HepG2 (cell line): ENCODE measurements around the gene WFDC12. TPM values are rescaled to one million over a fixed set of nuclear protein-coding genes. Genes with fewer than 3 reads are reported as not detected.

Experiments used
- MEIS2 ChIP-seq: sonication (generic); formaldehyde crosslinking; IDR thresholded peaks from 2 replicates; pipeline ENCODE4 v1.9.0; 2021; ENCODE audit warnings: mild to moderate bottlenecking, missing genetic modification reagents
- REXO4 ChIP-seq: sonication (generic); formaldehyde crosslinking; IDR thresholded peaks from 2 replicates; pipeline ENCODE4 v1.8.0; 2022; ENCODE audit warnings: missing genetic modification reagents, mild to moderate bottlenecking, borderline replicate concordance
- SCMH1 ChIP-seq: sonication (generic); formaldehyde crosslinking; IDR thresholded peaks from 2 replicates; pipeline ENCODE4 v1.9.0; 2021; ENCODE audit warnings: missing genetic modification reagents, mild to moderate bottlenecking, borderline replicate concordance
- ZNF850 ChIP-seq: sonication (generic); formaldehyde crosslinking; conservative IDR thresholded peaks from 2 replicates; pipeline ENCODE4 v1.9.0; 2021; ENCODE audit warnings: mild to moderate bottlenecking, missing genetic modification reagents
- polyA plus RNA-seq, 8 experiments: library from polyadenylated mRNA; depleted of rRNA in 3 of 8; stranded (reverse) in 7 of 8; unstranded in 1 of 8; fragments of >200 nt; fragmentation: Illumina TruSeq in 4 of 8; extraction: Trizol in 4 of 8; gene quantifications; 2 replicates each; pipeline versions ENCODE4 v1.2.1 to v1.2.3, GENCODE V29; 2011 to 2016; ENCODE audit warnings: low read depth in 4 of 8, missing spikeins in 1 of 8, mixed read lengths in 1 of 8; ENCODE audit not compliant: insufficient read depth in 1 of 8
- total RNA-seq, 5 experiments: library from RNA; depleted of rRNA; stranded (reverse); fragments of >200 nt; fragmentation: Illumina TruSeq; extraction: Trizol; gene quantifications; 2 replicates each; pipeline ENCODE4 v1.2.3, GENCODE V29; 2016; ENCODE audit warnings: low read depth in 1 of 5
- TF ChIP-seq, protein P1 (sequence below): sonication (generic); formaldehyde crosslinking; IDR thresholded peaks from 2 replicates; pipeline ENCODE4 v1.4.0; 2020; ENCODE audit warnings: mild to moderate bottlenecking, missing genetic modification reagents
- TF ChIP-seq, protein P2 (sequence below): sonication (generic); formaldehyde crosslinking; conservative IDR thresholded peaks from 2 replicates; pipeline ENCODE4 v1.4.0; 2020; ENCODE audit warnings: mild to moderate bottlenecking, missing genetic modification reagents, moderate library complexity
- TF ChIP-seq, protein P3 (sequence below): sonication (generic); formaldehyde crosslinking; IDR thresholded peaks from 2 replicates; pipeline ENCODE4 v1.5.1; 2020; ENCODE audit warnings: missing genetic modification reagents, mild to moderate bottlenecking, borderline replicate concordance
- TF ChIP-seq, protein P4 (sequence below): sonication (generic); formaldehyde crosslinking; IDR thresholded peaks from 2 replicates; pipeline ENCODE4 v1.4.0; 2020; ENCODE audit warnings: missing genetic modification reagents

WFDC12 gene
- total and polyA plus RNA-seq, 2 of the 13 experiments (the other 11 are each of a cell fraction or from before 2014, with no cell fraction given) = not detected

DNA sequence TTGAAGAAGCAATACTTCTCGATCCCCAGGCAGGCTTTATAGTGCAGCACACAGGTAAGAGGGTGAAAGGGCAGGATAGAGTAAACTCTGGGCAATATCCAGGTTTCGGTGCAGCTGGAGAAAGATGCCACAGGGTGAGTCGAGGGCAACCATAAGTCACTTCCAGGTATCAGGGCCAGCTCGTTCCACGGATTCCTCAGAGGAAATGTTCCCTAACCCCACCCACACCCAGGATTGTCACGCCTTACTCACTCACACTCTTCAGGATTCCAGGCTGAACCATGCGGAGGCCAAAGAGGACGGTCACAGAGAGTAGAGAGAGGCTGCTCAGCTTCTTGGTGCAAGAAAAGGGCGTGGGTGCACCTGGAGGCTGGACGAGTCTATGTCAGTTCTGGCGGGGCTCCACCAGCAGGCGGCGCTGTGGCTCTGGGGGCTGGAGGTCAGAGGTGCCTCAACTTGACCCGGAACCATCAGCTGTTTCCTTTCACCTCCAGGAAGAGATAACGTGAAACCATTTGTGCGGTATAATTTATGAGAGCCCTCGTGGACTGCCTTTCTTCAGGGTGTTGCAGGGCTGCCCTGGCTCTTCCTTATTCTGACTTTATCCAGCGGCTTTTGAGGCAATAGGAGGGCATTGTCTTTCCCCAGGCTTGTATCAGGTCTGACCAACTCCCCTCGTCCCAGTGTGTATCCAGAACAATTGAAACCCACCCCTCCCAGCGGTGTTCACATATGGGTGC lies 14.5 kb upstream of the WFDC12 start (continued):
- TF ChIP-seq, protein P1, sequence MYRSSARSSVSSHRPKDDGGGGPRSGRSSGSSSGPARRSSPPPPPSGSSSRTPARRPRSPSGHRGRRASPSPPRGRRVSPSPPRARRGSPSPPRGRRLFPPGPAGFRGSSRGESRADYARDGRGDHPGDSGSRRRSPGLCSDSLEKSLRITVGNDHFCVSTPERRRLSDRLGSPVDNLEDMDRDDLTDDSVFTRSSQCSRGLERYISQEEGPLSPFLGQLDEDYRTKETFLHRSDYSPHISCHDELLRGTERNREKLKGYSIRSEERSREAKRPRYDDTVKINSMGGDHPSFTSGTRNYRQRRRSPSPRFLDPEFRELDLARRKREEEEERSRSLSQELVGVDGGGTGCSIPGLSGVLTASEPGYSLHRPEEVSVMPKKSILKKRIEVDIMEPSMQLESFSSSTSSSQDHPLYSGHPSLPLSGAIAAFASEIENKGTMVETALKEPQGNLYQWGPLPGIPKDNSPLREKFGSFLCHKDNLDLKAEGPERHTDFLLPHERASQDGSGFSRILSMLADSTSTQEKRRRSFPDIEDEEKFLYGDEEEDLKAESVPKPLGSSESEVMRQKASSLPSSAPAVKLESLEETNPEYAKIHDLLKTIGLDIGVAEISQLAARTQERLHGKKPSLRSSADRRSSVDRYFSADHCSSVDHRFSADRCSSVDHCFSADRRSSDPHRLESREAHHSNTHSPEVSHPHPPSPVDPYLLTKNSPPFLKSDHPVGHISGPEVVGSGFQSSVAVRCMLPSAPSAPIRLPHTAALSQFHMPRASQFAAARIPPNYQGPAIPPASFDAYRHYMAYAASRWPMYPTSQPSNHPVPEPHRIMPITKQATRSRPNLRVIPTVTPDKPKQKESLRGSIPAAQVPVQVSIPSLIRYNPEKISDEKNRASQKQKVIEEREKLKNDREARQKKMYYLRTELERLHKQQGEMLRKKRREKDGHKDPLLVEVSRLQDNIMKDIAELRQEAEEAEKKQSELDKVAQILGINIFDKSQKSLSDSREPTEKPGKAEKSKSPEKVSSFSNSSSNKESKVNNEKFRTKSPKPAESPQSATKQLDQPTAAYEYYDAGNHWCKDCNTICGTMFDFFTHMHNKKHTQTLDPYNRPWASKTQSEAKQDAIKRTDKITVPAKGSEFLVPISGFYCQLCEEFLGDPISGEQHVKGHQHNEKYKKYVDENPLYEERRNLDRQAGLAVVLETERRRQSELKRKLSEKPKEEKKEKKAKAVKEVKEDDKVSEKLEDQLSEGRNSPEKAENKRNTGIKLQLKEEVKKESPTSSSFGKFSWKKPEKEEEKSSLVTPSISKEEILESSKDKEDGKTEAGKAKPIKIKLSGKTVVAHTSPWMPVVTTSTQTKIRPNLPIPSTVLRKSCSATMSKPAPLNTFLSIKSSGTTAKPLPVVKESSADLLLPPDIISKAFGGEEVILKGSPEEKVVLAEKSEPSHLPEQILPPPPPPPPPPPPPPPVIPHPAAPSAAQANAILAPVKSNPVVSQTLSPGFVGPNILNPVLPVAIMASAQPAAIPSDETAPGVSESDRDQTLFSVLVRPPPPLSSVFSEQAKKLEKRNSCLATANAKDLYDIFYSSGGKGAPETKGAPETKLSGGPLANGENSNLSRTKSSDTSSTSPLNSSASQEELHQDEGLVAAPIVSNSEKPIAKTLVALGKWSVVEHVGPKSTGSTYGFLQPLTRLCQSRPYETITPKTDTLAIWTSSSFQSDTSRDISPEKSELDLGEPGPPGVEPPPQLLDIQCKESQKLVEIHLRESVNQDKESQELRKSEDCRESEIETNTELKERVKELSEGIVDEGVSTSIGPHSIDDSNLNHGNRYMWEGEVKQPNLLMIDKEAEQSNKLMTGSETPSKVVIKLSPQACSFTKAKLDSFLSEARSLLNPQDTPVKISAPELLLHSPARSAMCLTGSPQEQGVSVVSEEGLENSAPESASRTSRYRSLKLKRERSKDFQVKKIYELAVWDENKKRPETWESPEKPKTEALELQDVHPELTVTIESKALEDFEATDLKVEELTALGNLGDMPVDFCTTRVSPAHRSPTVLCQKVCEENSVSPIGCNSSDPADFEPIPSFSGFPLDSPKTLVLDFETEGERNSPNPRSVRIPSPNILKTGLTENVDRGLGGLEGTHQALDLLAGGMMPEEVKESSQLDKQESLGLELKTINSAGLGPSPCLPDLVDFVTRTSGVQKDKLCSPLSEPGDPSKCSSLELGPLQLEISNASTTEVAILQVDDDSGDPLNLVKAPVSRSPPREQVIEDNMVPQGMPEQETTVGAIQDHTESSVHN (CRISPR knock-in tag) = no peak
- TF ChIP-seq, protein P2, sequence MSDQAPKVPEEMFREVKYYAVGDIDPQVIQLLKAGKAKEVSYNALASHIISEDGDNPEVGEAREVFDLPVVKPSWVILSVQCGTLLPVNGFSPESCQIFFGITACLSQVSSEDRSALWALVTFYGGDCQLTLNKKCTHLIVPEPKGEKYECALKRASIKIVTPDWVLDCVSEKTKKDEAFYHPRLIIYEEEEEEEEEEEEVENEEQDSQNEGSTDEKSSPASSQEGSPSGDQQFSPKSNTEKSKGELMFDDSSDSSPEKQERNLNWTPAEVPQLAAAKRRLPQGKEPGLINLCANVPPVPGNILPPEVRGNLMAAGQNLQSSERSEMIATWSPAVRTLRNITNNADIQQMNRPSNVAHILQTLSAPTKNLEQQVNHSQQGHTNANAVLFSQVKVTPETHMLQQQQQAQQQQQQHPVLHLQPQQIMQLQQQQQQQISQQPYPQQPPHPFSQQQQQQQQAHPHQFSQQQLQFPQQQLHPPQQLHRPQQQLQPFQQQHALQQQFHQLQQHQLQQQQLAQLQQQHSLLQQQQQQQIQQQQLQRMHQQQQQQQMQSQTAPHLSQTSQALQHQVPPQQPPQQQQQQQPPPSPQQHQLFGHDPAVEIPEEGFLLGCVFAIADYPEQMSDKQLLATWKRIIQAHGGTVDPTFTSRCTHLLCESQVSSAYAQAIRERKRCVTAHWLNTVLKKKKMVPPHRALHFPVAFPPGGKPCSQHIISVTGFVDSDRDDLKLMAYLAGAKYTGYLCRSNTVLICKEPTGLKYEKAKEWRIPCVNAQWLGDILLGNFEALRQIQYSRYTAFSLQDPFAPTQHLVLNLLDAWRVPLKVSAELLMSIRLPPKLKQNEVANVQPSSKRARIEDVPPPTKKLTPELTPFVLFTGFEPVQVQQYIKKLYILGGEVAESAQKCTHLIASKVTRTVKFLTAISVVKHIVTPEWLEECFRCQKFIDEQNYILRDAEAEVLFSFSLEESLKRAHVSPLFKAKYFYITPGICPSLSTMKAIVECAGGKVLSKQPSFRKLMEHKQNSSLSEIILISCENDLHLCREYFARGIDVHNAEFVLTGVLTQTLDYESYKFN (CRISPR knock-in tag) = no peak
- no peak for TF ChIP-seq MEIS2 (CRISPR knock-in tag)
- TF ChIP-seq ZNF850 (CRISPR knock-in tag) = no peak
- TF ChIP-seq REXO4 (CRISPR knock-in tag) = no peak
- TF ChIP-seq, protein P3, sequence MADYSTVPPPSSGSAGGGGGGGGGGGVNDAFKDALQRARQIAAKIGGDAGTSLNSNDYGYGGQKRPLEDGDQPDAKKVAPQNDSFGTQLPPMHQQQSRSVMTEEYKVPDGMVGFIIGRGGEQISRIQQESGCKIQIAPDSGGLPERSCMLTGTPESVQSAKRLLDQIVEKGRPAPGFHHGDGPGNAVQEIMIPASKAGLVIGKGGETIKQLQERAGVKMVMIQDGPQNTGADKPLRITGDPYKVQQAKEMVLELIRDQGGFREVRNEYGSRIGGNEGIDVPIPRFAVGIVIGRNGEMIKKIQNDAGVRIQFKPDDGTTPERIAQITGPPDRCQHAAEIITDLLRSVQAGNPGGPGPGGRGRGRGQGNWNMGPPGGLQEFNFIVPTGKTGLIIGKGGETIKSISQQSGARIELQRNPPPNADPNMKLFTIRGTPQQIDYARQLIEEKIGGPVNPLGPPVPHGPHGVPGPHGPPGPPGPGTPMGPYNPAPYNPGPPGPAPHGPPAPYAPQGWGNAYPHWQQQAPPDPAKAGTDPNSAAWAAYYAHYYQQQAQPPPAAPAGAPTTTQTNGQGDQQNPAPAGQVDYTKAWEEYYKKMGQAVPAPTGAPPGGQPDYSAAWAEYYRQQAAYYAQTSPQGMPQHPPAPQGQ (CRISPR knock-in tag) = no peak
- TF ChIP-seq SCMH1 (CRISPR knock-in tag) = no peak
- TF ChIP-seq, protein P4, sequence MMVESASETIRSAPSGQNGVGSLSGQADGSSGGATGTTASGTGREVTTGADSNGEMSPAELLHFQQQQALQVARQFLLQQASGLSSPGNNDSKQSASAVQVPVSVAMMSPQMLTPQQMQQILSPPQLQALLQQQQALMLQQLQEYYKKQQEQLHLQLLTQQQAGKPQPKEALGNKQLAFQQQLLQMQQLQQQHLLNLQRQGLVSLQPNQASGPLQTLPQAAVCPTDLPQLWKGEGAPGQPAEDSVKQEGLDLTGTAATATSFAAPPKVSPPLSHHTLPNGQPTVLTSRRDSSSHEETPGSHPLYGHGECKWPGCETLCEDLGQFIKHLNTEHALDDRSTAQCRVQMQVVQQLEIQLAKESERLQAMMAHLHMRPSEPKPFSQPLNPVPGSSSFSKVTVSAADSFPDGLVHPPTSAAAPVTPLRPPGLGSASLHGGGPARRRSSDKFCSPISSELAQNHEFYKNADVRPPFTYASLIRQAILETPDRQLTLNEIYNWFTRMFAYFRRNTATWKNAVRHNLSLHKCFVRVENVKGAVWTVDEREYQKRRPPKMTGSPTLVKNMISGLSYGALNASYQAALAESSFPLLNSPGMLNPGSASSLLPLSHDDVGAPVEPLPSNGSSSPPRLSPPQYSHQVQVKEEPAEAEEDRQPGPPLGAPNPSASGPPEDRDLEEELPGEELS (CRISPR knock-in tag) = no peak
